ENCODE results near the gene PCSK2. TPM values are rescaled to one million over a fixed set of nuclear protein-coding genes. Genes with fewer than 3 reads are reported as not detected.

PCSK2 gene
- total and polyA plus RNA-seq, 2 of the 8 experiments (the other 6 are each of a cell fraction or from before 2014, with no cell fraction given), result 1.9 to 4.2 TPM

- FAIRE-seq, result no peak
- Histone ChIP-seq H3K27ac (ENCODE audit: low read depth, low read length) (no peak overlapping the region), H3K56ac (replicated peaks; ENCODE audit: insufficient read length, low read depth, low read length) (no peak overlapping the region)
- no peak for TF ChIP-seq SRF (IDR thresholded peaks at IDR 0.05; ENCODE audit: low read depth, low read length)
- no peak for TF ChIP-seq SP2 (IDR thresholded peaks at IDR 0.05; ENCODE audit: low read length)
- TF ChIP-seq POLR2AphosphoS5 (IDR thresholded peaks at IDR 0.05; ENCODE audit: low read depth, low read length), result no peak
- TF ChIP-seq SP4 (IDR thresholded peaks at IDR 0.05; ENCODE audit: low read length), result no peak
- no peak for TF ChIP-seq EZH2 (IDR thresholded peaks at IDR 0.05; ENCODE audit: low read depth, low read length, severe bottlenecking)
- no peak for TF ChIP-seq TCF12 (IDR thresholded peaks at IDR 0.05; ENCODE audit: low read depth, low read length)
- no peak for TF ChIP-seq KDM5A (IDR thresholded peaks at IDR 0.05; ENCODE audit: low read length)
- TF ChIP-seq SIRT6 (IDR thresholded peaks at IDR 0.05; ENCODE audit: low read length), result no peak
- TF ChIP-seq ATF2 (IDR thresholded peaks at IDR 0.05; ENCODE audit: low read length), result no peak
- TF ChIP-seq CBX5 (IDR thresholded peaks at IDR 0.05; ENCODE audit: low read depth, low read length), result no peak
- TF ChIP-seq BCL11A (IDR thresholded peaks at IDR 0.05; ENCODE audit: low read depth in 2 of 2, low read length in 2 of 2), result no peak
- no peak for TF ChIP-seq FOSL1 (IDR thresholded peaks at IDR 0.05; ENCODE audit: insufficient read depth, low read depth, low read length)
- no peak for TF ChIP-seq CHD1 (IDR thresholded peaks at IDR 0.05; ENCODE audit: low read depth, low read length)
- TF ChIP-seq GABPA (IDR thresholded peaks at IDR 0.05; ENCODE audit: borderline replicate concordance, insufficient read depth, low read length), result no peak
Observed at GRCh38 chr20:17515053-17515452, 288.2 kb downstream of the PCSK2 start.

More at GRCh38 chr20:17515053-17515452, 288.2 kb downstream of the PCSK2 start:
- ChIA-PET CTCF (ENCODE audit: partially characterized antibody) (interaction anchor here (1.4 to 4.5 kb wide), 4 partner anchors 10 to 481 kb away, joined by 4 to 37 read pairs (median 15); no protein-coding TSS in a partner anchor), POLR2A (ENCODE audit: partially characterized antibody) (interaction anchor here (1.1 to 2.1 kb wide), 2 partner anchors 10 to 16 kb away, joined by 4 to 10 read pairs; partner anchors contain the start of gene BFSP1)
- no peaks in the 10 kb centered on the region for H4K20me1 ChIP-seq (replicated peaks in 1 of 2; ENCODE audit: control insufficient read depth in 1 of 2, insufficient read depth in 2 of 2, low read length in 2 of 2)
- no peak overlapping the region for H4K5ac ChIP-seq (ENCODE audit: insufficient read length, low read depth, low read length)
- H3K4me1 ChIP-seq (replicated peaks in 1 of 4; ENCODE audit: control insufficient read depth in 3 of 4, insufficient read depth in 4 of 4, low read length in 3 of 4), result no peaks in the 10 kb centered on the region
- H4K8ac ChIP-seq (ENCODE audit: extremely low read depth, insufficient read depth, low read length), result no peak overlapping the region
- no peaks in the 10 kb centered on the region for H3K27me3 ChIP-seq (replicated peaks in 1 of 4; ENCODE audit: control insufficient read depth in 3 of 4, extremely low read depth in 1 of 4, insufficient read depth in 3 of 4, low read length in 3 of 4)
- H3K79me1 ChIP-seq (ENCODE audit: low read depth, low read length), result no peaks in the 10 kb centered on the region
- H3K4me3 ChIP-seq (ENCODE audit: extremely low read depth in 1 of 4, insufficient read depth in 2 of 4, low read depth in 3 of 4, low read length in 4 of 4), result no peak overlapping the region
- H3K23ac ChIP-seq (ENCODE audit: insufficient read length), result no peak overlapping the region
- no peak overlapping the region for H4K91ac ChIP-seq (replicated peaks; ENCODE audit: insufficient read length, low read length)
- H3K23me2 ChIP-seq (ENCODE audit: low read depth, low read length), result no peaks in the 10 kb centered on the region
- 98% methylated on average over 3 of the region's 3 CpGs; no CpG with 5 or more reads in 1 of the 2 experiments for WGBS, 2 experiments (ENCODE audit: extremely low coverage in 1 of 2, insufficient coverage in 1 of 2, insufficient read length in 1 of 2, insufficient replicate concordance in 2 of 2, low coverage in 1 of 2, low lambda C conversion rate in 2 of 2, missing lambda C conversion rate in 1 of 2)
- no peak overlapping the region for H2BK15ac ChIP-seq (ENCODE audit: low read length)
- H2BK20ac ChIP-seq (ENCODE audit: low read length), result no peak overlapping the region
- DNase-seq (ENCODE audit: low read depth in 1 of 2, low spot score in 2 of 2), result no peak
- H2BK12ac ChIP-seq (ENCODE audit: low read depth, low read length), result no peak overlapping the region
- H3K9ac ChIP-seq (replicated peaks in 1 of 4; ENCODE audit: extremely low read depth in 1 of 4, low read depth in 3 of 4, low read length in 3 of 4), result no peak overlapping the region
- H2BK5ac ChIP-seq (ENCODE audit: low read depth, low read length), result no peak overlapping the region
- H3K36me3 ChIP-seq (ENCODE audit: control insufficient read depth in 2 of 4, insufficient read depth in 4 of 4, low read length in 3 of 4), result no peaks in the 10 kb centered on the region
- no peak overlapping the region for H3K4ac ChIP-seq (replicated peaks; ENCODE audit: insufficient read length, low read depth, low read length)
- H3K14ac ChIP-seq (ENCODE audit: insufficient read length), result no peak overlapping the region
- H3K18ac ChIP-seq (ENCODE audit: extremely low read depth, low read length), result no peak overlapping the region
- no peaks in the 10 kb centered on the region for H3K79me2 ChIP-seq (ENCODE audit: control insufficient read depth in 1 of 2, insufficient read depth in 2 of 2, low read length in 2 of 2)
- no peaks in the 10 kb centered on the region for H3K9me3 ChIP-seq (ENCODE audit: insufficient read depth in 2 of 2, low read depth in 1 of 2, low read length in 1 of 2)
- no peak overlapping the region for H2AK5ac ChIP-seq (ENCODE audit: low read depth, low read length)
- no peak overlapping the region for H3K4me2 ChIP-seq (ENCODE audit: insufficient read depth in 1 of 2, low read depth in 2 of 2, low read length in 2 of 2)
- no peak overlapping the region for H2AFZ ChIP-seq (ENCODE audit: low read length)
- H2BK120ac ChIP-seq (replicated peaks; ENCODE audit: low read depth, low read length), result no peak overlapping the region

Measured in H1 (cell line).